ENCODE measurements around the gene ALCAM. TPM values are rescaled to one million over a fixed set of nuclear protein-coding genes. Genes with fewer than 3 reads are reported as not detected.

ALCAM gene
- total RNA-seq, 4 donors from 2014 or later: 5.9 to 151 (median 19.0) TPM

DNA sequence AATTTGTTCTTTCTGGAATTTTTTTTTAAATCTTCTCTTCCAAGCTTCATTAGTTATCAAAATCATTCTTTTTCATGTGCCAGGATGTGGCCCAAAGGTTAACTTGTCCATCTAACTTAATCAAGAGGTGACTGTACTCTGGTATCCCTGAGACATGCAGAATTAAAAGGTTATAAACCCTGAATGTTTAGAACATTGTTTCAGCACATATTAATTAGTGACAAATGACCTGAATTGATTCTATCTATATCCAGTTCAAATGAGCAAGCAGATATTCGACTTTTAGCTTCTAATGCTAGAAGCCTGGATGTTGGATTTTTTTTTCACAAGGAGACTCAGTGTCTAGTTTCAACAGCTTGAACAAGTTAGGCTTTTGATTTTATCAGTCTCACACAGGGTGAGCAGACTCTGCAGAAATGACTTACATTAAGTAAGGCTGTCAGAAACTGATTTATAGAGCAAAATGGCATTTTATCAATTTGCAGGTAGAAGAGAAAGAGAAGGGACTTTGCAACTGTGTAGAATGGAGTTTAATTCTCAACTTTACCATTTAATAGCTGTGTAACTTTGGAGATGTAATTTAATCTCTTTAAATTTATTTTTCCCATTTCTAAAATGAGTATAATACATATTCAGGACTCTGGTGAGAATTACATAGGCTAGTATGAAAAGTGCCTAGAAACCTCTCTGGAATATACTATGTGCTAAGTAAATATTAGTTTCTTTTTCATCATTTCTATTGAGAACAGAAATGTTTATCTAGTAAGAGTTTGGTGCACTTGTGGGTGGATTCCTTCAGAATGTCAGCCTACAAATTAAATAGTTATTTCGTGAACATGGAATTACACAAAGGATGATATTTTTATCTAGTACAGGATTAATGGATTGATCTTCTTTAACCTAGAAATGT, 100.0 kb downstream of the ALCAM start:
- no peak for TF ChIP-seq CTCF (IDR thresholded peaks at IDR 0.05)
- TF ChIP-seq POLR2A (IDR thresholded peaks at IDR 0.05): no peak
- no peak for DNase-seq
- no peaks in the 10 kb centered on the region for H3K9me3 ChIP-seq
- intact Hi-C loops (cut with DNase I; ENCODE audit: low total_unique reads): no loop called here
- H3K27ac ChIP-seq: no peak overlapping the region
- no peaks in the 10 kb centered on the region for H3K27me3 ChIP-seq
- no peaks in the 10 kb centered on the region for H3K36me3 ChIP-seq
- H3K4me1 ChIP-seq: no peaks in the 10 kb centered on the region
- no peak overlapping the region for H3K4me3 ChIP-seq

DNA sequence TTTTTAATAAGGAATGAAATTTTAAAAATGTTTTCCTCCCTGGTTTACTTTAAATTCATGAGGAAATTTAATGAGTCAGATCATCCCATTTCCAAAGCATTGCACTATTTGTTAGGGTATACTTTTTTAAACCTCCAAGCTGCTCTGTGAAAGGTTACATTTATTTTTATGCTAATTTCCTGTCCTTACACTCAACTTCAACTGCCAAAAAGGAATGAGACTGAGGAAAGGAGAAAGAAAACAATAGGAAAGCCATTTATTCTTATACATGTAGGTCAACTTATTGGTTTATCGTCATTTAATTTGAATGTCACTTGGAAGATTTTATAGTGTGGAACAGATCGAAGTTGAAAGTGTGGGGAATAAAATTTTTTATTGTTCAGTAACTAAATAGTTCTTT, 104.1 kb downstream of the ALCAM start:
- DNase-seq: no peak
- Histone ChIP-seq H3K9me3 (no peaks in the 10 kb centered on the region), H3K27ac (no peak overlapping the region), H3K36me3 (no peaks in the 10 kb centered on the region), H3K27me3 (no peaks in the 10 kb centered on the region), H3K4me1 (no peaks in the 10 kb centered on the region), H3K4me3 (no peak overlapping the region)
- intact Hi-C loops (cut with DNase I; ENCODE audit: low total_unique reads): no loop called here
- no peak for TF ChIP-seq CTCF (IDR thresholded peaks at IDR 0.05)
- TF ChIP-seq POLR2A (IDR thresholded peaks at IDR 0.05): no peak

GRCh38 chr3:105473521-105474223, 107.0 kb downstream of the ALCAM start:
- no peak overlapping the region for H3K4me3 ChIP-seq
- TF ChIP-seq POLR2A (IDR thresholded peaks at IDR 0.05): no peak
- TF ChIP-seq CTCF (IDR thresholded peaks at IDR 0.05): no peak
- no peaks in the 10 kb centered on the region for H3K4me1 ChIP-seq
- H3K27me3 ChIP-seq: no peaks in the 10 kb centered on the region
- DNase-seq: no peak
- no peaks in the 10 kb centered on the region for H3K9me3 ChIP-seq
- intact Hi-C loops (cut with DNase I; ENCODE audit: low total_unique reads): no loop called here
- H3K36me3 ChIP-seq: no peaks in the 10 kb centered on the region
- no peak overlapping the region for H3K27ac ChIP-seq

- DNase-seq: no peak
- Histone ChIP-seq H3K36me3 (no peaks in the 10 kb centered on the region), H3K27ac (no peak overlapping the region), H3K27me3 (no peaks in the 10 kb centered on the region), H3K4me3 (no peak overlapping the region), H3K4me1 (no peaks in the 10 kb centered on the region), H3K9me3 (no peaks in the 10 kb centered on the region)
- intact Hi-C loops (cut with DNase I; ENCODE audit: low total_unique reads): no loop called here
- TF ChIP-seq CTCF (IDR thresholded peaks at IDR 0.05) (no peak), POLR2A (IDR thresholded peaks at IDR 0.05) (no peak)
Observed at GRCh38 chr3:105480768-105481167, 114.1 kb downstream of the ALCAM start.

- Histone ChIP-seq H3K27ac (no peak overlapping the region), H3K9me3 (no peaks in the 10 kb centered on the region), H3K36me3 (no peaks in the 10 kb centered on the region), H3K4me3 (no peak overlapping the region), H3K4me1 (no peaks in the 10 kb centered on the region), H3K27me3 (no peaks in the 10 kb centered on the region)
- TF ChIP-seq POLR2A (IDR thresholded peaks at IDR 0.05) (no peak), CTCF (IDR thresholded peaks at IDR 0.05) (no peak)
- intact Hi-C loops (cut with DNase I; ENCODE audit: low total_unique reads): no loop called here
- no peak for DNase-seq
Observed at GRCh38 chr3:105483476-105483875, 116.8 kb downstream of the ALCAM start.

All from uterus (tissue), 4 donors.